Right atrium auricular region (tissue), 2 donors: ENCODE data around the gene CACNA2D1. TPM values are rescaled to one million over a fixed set of nuclear protein-coding genes. Genes with fewer than 3 reads are reported as not detected.

Source experiments
- DNase-seq: peaks from one replicate; pipeline ENCODE4 v3.0.0-alpha.2; 2019; ENCODE audit warnings: low spot score
- H3K27ac ChIP-seq, 2 donors: fragments of 200-600 bp; sonication (generic); 1 replicate in 1 of 2; 2 replicates in 1 of 2; pipeline ENCODE4 v1.5.1; 2016 to 2019
- H3K27me3 ChIP-seq, 2 donors: fragments of 200-600 bp; sonication (generic); one replicate each; pipeline versions ENCODE4 v1.5.1 to v1.6.0; 2017 to 2019
- H3K36me3 ChIP-seq: fragments of 200-600 bp; sonication (generic); one replicate; pipeline ENCODE4 v1.5.1; 2016
- H3K4me1 ChIP-seq, 2 donors: fragments of 200-600 bp; sonication (generic); one replicate each; pipeline versions ENCODE4 v1.5.1 to v1.6.0; 2017 to 2019
- H3K4me3 ChIP-seq, 2 donors: fragments of 200-600 bp; sonication (generic); 1 replicate in 1 of 2; 2 replicates in 1 of 2; pipeline ENCODE4 v1.5.1; 2017 to 2019; ENCODE audit warnings: mild to moderate bottlenecking in 1 of 2, moderate library complexity in 1 of 2
- H3K9me3 ChIP-seq, 2 donors: fragments of 200-600 bp; sonication (generic); one replicate each; pipeline ENCODE4 v1.5.1; 2019
- CTCF ChIP-seq, 2 donors: fragments of 200-600 bp; sonication (generic); IDR thresholded peaks; one replicate each; pipeline ENCODE4 v1.5.1; 2019; ENCODE audit warnings: antibody characterized with exemption in 2 of 2
- total RNA-seq, 2 donors: library from RNA; depleted of rRNA; stranded (reverse); fragments of >200 nt; gene quantifications; one replicate each; pipeline ENCODE4 v1.1.0, GENCODE V29; 2016

CACNA2D1 gene
- total RNA-seq, 2 donors from 2014 or later, result 31.5 to 54.5 TPM

GRCh38 chr7:82166260-82167015 lies 277.1 kb downstream of the CACNA2D1 start:
- no peaks in the 10 kb centered on the region for H3K9me3 ChIP-seq
- no peaks in the 10 kb centered on the region for H3K27me3 ChIP-seq
- TF ChIP-seq CTCF (IDR thresholded peaks at IDR 0.05), result no peak
- no peak overlapping the region for H3K4me3 ChIP-seq
- H3K36me3 ChIP-seq, result no peaks in the 10 kb centered on the region
- H3K4me1 ChIP-seq, result peaks cover 0 to 14% of the 10 kb centered on the region in 2 donors
- DNase-seq, result no peak
- H3K27ac ChIP-seq, result no peak overlapping the region

- Histone ChIP-seq H3K27ac (peak overlapping the region in 1 of 2 donors; percentile 8), H3K4me1 (peaks cover 0 to 14% of the 10 kb centered on the region in 2 donors), H3K9me3 (no peaks in the 10 kb centered on the region), H3K4me3 (no peak overlapping the region), H3K36me3 (no peaks in the 10 kb centered on the region), H3K27me3 (no peaks in the 10 kb centered on the region)
- TF ChIP-seq CTCF (IDR thresholded peaks at IDR 0.05), result peak in 1 of 2 donors; percentile 53
- no peak for DNase-seq
Observed at GRCh38 chr7:82164813-82165212, 278.8 kb downstream of the CACNA2D1 start.

DNA sequence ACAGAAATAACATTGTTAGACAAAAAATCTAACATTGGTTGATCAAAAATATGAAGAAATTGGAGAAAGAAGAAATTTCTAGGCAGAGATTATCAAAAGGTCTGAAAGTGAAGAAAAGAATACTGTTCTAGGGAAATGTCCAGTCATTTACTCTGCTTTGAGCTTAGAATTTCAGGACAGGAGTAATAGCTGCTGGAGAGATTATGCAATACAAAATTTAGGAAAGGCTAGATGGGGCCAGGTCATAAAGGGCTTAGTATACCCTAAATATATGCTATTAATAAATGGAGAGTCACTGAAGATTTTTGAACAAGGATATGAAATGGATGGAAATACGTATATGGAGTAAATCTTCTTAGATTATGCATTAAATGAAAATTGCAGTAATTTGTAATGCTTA lies 279.2 kb downstream of the CACNA2D1 start:
- Histone ChIP-seq H3K9me3 (no peaks in the 10 kb centered on the region), H3K27me3 (no peaks in the 10 kb centered on the region), H3K4me3 (no peak overlapping the region), H3K36me3 (no peaks in the 10 kb centered on the region), H3K27ac (no peak overlapping the region), H3K4me1 (peaks cover 0 to 14% of the 10 kb centered on the region in 2 donors)
- DNase-seq, result no peak
- no peak for TF ChIP-seq CTCF (IDR thresholded peaks at IDR 0.05)

GRCh38 chr7:82163586-82163985 lies 280.0 kb downstream of the CACNA2D1 start:
- Histone ChIP-seq H3K27me3 (no peaks in the 10 kb centered on the region), H3K4me1 (peaks cover 0 to 14% of the 10 kb centered on the region in 2 donors), H3K36me3 (no peaks in the 10 kb centered on the region), H3K9me3 (no peaks in the 10 kb centered on the region), H3K4me3 (no peak overlapping the region), H3K27ac (no peak overlapping the region)
- no peak for DNase-seq
- TF ChIP-seq CTCF (IDR thresholded peaks at IDR 0.05), result no peak

- H3K27me3 ChIP-seq, result no peaks in the 10 kb centered on the region
- TF ChIP-seq CTCF (IDR thresholded peaks at IDR 0.05), result no peak
- H3K4me3 ChIP-seq, result no peak overlapping the region
- no peak for DNase-seq
- H3K27ac ChIP-seq, result no peak overlapping the region
- no peaks in the 10 kb centered on the region for H3K9me3 ChIP-seq
- no peaks in the 10 kb centered on the region for H3K36me3 ChIP-seq
- peaks cover 0 to 14% of the 10 kb centered on the region in 2 donors for H3K4me1 ChIP-seq
Observed at GRCh38 chr7:82162289-82162688, 281.3 kb downstream of the CACNA2D1 start.

- DNase-seq, result no peak
- no peaks in the 10 kb centered on the region for H3K27me3 ChIP-seq
- no peak overlapping the region for H3K4me3 ChIP-seq
- H3K9me3 ChIP-seq, result no peaks in the 10 kb centered on the region
- H3K36me3 ChIP-seq, result no peaks in the 10 kb centered on the region
- no peak overlapping the region for H3K27ac ChIP-seq
- TF ChIP-seq CTCF (IDR thresholded peaks at IDR 0.05), result no peak
- no peaks in the 10 kb centered on the region for H3K4me1 ChIP-seq
Observed at GRCh38 chr7:82158327-82158726, 285.2 kb downstream of the CACNA2D1 start.
